IPS DF 19.7 (cell line): ENCODE measurements around the gene NFATC1.
"Not testable (repeated sequence)": the region's sequence is repeated elsewhere in the genome, so short reads cannot be mapped to it uniquely, and the experiment has no call there.

Experiments
- DNase-seq: peaks from one replicate; pipeline ENCODE4 v3.0.0-alpha.2; 2013; ENCODE audit warnings: low read depth, low spot score

The NFATC1 gene

DNA sequence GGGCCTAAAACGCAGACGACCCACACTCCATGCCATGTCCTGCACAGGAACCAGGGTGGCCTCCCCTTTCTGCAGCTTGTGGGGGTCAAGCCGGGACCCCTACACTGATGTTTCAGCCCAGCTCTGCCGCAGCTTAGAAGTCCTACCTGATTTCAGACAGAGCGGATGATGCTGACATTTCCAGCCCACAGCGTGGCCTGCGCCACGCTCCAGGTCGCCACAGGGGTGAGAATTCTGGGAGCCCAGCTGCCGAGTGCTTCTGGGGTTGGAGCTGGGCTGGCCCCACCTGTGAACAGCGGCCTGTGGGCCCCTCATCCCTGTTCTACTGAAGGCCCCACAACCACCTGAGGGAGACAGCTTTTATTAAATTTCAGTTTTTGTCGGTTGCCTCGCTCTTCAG is 77.2 kb downstream of the NFATC1 start:
- no peak for DNase-seq

DNA sequence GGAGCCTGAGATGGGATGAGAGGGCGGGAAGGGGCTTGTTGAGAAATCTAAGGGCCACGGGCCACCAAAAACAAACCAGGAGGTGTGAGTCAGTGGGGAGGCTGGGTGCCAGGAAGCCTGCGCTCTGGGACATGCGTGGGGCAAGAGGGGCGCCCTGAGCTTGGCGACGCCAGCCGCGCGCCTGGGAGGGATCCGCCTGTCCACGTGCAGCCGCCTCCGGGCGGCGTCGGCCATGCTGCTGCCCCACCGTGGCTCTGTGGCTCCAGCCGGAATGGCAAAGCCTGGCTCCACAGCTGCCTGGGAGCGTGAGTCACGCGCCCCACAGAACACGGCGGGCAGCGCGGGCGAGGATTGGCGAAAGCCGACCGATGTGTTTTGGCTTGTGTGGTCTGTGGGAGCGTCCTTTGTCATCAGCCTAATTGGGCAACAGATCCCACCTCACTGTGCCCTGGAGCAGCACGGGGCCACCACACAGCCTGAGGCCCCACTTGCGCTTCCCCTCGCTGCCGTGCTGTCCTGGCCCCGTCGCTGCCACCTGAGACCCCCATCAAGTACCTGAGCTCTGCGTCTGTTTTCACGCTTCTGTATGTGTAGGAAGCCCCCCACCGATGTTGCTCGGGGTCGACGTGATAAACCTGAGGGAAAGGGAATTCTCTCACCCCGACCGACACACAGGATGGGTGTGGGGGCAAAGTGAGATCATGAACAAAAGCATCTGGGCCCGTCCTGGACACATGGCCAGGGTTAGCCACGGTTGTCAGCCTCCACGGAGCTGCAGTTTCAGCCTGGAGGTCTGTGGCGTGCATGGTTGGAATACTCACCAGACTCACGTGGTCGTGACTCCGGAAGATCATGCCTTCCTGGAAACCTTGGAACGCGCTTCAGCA is 80.5 kb downstream of the NFATC1 start:
- DNase-seq: no peak

DNA sequence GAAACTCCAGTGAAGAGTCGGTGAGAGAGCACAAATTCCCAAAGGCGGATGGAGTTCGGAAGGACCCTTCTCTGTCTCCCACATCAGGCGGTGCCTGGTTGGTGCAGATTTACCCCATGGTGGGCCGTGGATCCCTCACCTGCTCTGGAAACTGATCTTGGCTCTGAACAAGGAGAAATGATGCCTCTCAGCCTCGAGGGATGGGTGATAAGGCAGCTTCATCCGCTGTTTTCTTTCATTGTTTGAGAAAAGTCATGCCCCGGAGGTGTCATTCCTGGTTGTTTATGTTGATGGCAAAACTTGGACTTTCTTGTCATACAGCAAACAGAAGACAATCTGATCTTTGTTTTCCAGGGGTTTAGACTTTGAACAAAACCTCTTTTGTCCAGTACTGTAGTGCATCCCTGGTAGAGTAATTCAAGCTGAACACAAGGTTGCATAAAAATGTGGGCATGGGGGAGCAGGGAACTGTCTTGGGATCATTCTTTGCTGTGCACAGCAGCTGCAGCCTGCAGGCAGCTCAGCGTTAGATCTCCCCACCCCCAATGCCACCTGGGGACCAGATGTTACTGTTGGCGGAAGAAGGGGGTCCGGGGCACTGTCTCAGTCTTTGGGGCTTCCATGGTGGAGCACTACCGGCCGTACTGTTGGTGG is 81.3 kb downstream of the NFATC1 start:
- DNase-seq: no peak

- DNase-seq: no peak
These were observed 82.2 kb downstream of the NFATC1 start for GRCh38 chr18:79477711-79478483.

DNA sequence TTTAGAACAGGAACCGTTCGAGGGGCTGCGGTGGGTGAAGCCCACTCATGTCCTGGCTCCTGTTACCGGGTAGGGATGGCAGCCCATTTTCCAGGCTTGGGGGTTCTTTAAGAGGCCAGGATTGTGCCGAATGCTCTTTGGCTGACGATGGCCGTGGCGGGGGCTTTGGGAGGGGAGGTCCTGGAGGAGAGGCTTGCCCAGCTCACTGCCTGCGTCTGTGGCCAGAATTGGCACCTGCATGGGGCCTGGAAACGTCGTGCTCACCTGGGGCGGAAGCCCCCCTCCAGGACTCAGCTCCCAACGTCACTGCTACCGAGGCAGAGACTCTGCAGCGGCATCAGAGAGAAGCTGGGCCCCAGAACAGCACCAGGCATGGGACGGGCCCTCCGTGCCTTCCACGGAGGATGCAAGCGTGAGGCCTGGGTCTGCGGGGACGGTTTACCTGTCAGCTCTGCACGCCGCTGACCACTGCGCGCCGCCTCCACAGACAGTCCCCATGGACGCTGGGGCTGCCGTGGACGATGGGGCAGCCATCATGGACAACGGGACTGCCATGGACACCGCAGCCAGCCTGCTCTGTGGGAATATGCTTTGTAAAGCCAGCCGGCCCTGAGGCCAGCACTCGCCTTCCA is 82.9 kb downstream of the NFATC1 start:
- no peak for DNase-seq

- no peak for DNase-seq
These were observed 83.5 kb downstream of the NFATC1 start for GRCh38 chr18:79479116-79479760.

- no peak for DNase-seq
These were observed 84.0 kb downstream of the NFATC1 start for GRCh38 chr18:79479761-79480161.

DNA sequence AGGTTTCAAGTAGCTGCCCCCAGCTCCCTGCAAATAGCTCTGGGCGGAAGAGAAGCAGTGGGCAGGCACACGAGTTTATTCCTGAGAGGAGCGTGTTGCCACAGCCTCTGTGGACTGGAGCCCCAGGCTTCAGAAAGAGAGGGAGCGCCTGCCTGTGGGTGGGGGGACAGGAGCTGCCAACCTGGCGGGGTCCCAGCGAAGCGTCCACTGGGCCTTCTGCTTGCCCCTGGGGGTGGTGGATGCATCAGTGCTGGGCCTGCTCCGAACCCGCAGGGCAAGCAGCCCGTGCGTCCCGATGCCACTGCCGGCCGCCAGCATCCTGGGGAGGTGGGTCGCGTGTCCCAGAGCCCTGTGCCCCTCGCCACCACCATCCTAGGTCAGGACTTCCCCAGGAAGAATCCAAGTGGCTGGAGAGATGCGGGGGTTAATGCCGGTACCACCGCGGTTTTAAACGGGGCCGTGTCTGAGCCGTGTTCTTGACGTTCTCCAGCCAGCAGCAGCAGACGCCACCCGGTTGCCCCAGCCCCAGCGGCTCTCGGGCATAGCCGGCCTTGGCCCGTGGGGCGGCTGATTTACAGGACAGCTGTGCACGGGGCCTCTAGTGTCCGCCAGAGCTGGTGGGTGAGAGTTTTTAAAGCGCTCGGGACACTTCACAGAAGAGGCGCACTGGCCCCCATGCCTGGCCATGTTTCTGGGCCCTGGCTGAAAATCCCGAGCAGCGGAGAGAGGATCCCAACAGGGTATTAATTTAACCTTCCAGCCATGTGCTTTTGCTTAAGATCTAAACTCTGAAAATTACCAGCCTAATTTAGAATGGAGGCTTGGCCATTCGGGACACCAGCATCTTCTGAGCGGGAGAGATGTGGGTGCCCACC is 84.7 kb downstream of the NFATC1 start:
- no peak for DNase-seq

DNA sequence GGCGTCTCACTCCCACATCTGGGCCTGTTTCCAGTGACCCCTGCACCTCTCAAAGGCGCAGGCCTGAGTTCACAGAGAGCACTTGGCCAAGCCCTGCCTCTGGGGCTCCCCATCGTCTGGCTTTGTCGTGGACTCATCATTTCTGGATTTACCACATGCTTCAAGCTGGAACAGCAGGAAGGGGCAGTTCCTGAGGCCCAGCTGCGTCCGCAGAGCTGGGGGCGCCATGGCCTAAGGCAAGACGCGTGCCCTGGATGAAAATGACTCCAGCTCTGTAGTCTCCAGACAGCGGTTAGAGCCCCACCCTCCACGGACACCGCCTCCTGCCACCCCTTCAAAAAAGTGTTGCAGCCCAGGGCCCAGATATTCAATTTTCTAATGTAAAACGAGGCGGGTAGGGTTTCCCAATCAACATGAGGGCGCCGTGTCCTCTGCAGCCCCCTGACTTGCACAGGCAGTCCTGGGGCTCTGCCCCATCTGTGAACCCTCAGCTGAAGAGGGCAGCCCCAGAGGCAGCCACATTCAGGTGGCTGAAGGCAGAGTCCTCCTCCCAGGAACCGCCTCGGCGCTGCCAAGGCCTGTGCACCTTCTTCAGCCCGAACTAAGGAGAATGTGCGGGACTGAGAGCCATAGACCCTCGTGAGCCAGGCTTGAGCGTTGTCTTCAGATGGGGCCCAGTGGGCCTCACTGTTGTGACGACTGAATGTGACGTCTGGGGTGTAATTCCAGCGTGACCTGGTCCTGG is 85.5 kb downstream of the NFATC1 start:
- DNase-seq: no peak

DNA sequence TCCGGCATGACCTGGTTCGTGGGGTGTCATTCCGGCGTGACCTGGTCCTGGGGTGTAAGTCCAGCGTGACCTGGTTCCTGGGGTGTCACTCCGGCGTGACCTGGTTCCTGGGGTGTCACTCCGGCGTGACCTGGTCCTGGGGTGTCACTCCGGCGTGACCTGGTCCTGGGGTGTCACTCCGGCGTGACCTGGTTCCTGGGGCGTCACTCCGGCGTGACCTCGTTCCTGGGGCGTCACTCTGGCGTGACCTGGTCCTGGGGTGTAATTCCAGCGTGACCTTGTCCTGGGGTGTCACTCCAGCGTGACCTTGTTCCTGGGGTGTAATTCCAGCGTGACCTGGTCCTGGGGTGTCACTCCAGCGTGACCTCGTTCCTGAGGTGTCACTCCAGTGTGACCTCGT is 87.7 kb downstream of the NFATC1 start:
- DNase-seq: not testable (repeated sequence)

GRCh38 chr18:79483971-79484491 is 88.3 kb downstream of the NFATC1 start:
- no peak for DNase-seq

- DNase-seq: no peak
These were observed 89.2 kb downstream of the NFATC1 start for GRCh38 chr18:79484661-79485621.

- DNase-seq: no peak
These were observed 90.1 kb downstream of the NFATC1 start for GRCh38 chr18:79485788-79486355.

DNA sequence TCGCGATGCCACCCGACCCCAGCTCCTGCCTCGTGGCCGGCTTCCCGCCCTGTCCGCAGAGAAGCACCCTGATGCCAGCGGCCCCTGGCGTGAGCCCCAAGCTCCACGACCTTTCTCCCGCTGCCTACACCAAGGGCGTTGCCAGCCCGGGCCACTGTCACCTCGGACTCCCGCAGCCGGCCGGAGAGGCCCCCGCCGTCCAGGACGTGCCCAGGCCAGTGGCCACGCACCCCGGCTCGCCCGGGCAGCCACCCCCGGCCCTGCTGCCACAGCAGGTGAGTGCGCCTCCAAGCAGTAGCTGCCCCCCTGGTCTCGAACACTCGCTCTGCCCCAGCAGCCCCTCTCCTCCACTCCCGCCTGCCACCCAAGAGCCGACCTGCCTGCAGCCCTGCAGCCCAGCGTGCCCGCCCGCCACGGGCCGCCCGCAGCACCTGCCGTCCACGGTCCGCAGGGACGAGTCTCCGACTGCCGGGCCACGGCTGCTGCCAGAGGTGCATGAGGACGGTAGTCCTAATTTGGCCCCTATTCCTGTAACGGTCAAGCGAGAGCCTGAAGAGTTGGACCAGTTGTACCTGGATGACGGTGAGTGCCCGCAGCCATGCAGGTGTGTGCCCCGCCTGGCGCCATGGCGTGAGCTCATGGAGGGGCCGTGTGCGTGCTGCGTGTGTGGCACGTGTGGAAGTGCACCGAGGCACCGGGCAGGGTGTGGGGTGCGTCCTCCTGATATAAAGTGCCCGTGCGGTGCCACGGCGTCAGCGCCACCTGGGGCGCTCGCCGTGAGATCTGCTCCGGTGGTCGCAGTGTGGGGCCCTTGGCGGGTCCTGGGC is 90.8 kb downstream of the NFATC1 start:
- no peak for DNase-seq

- no peak for DNase-seq
These were observed 91.6 kb downstream of the NFATC1 start for GRCh38 chr18:79487183-79487800.

- DNase-seq: no peak
These were observed 92.1 kb downstream of the NFATC1 start for GRCh38 chr18:79487801-79488201.
